ENCODE measurements around the gene SUDS3. TPM values are rescaled to one million over a fixed set of nuclear protein-coding genes. Genes with fewer than 3 reads are reported as not detected.

SUDS3 gene
- total and polyA plus RNA-seq, 2 experiments from 2014 or later, result 53.0 to 77.1 TPM

DNA sequence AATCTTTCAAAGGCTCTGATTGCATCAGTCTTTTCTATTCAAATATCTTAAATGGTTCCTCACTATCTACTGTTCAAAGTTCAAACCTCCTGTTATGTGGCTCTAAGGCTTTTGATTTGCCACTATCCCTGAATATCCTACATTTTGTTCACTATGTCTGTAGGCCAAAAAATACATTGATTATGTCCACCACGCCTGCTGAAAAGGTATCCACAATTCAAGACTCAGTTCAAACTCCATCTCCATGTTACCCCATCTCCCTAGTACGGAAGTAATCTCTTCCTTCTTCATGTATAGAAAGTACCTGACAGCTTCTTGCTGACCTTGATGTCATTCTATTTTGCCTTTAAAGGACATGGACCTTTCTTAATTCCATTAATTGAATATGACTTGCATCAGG, 28.4 kb upstream of the SUDS3 start (continued):
- TF ChIP-seq ZNF462 (CRISPR knock-in tag; IDR thresholded peaks at IDR 0.05) (no peak), JUNB (IDR thresholded peaks at IDR 0.05; ENCODE audit: unreplicated experiment) (no peak), ETS1 (IDR thresholded peaks at IDR 0.05) (no peak), ZNF331 (CRISPR knock-in tag; IDR thresholded peaks at IDR 0.05; ENCODE audit: low read depth) (no peak)

- Histone ChIP-seq H3K4me3 (no peak overlapping the region), H3K27ac (ENCODE audit: low read depth) (no peak overlapping the region), H3K79me2 (replicated peaks; ENCODE audit: insufficient read depth) (no peaks in the 10 kb centered on the region), H2AFZ (no peak overlapping the region), H3K4me2 (no peak overlapping the region), H3K9me2 (ENCODE audit: insufficient read depth) (no peaks in the 10 kb centered on the region), H3K27me3 (ENCODE audit: insufficient read depth) (no peaks in the 10 kb centered on the region), H3K4me1 (ENCODE audit: insufficient read depth) (no peaks in the 10 kb centered on the region), H4K20me1 (replicated peaks; ENCODE audit: insufficient read depth) (no peaks in the 10 kb centered on the region), H3F3A (replicated peaks; ENCODE audit: low read depth) (no peaks in the 10 kb centered on the region), H3K36me3 (ENCODE audit: insufficient read depth) (no peaks in the 10 kb centered on the region)
- Mint-ChIP-seq H3K27me3 (ENCODE audit: insufficient read depth, low read depth, poor library complexity) (no peaks in the 10 kb centered on the region), H3K4me3 (no peak overlapping the region), H3K27ac (no peak overlapping the region), H3K9me3 (peaks cover 5% of the 10 kb centered on the region), H3K36me3 (ENCODE audit: low read depth) (peaks cover 6% of the 10 kb centered on the region), H3K4me1 (peaks cover 8% of the 10 kb centered on the region)
- ATAC-seq, result no peak
- no peak for DNase-seq (ENCODE audit: low spot score)
- TF ChIP-seq ZNF331 (CRISPR knock-in tag; IDR thresholded peaks at IDR 0.05; ENCODE audit: low read depth), result no peak
- TF ChIP-seq ZNF462 (CRISPR knock-in tag; IDR thresholded peaks at IDR 0.05), result no peak
- TF ChIP-seq EZH2phosphoT487 (IDR thresholded peaks at IDR 0.05; ENCODE audit: unreplicated experiment), result no peak
- no peak for TF ChIP-seq EZH2 (IDR thresholded peaks at IDR 0.05; ENCODE audit: low read depth, unreplicated experiment)
- TF ChIP-seq STAT1 (IDR thresholded peaks at IDR 0.05; ENCODE audit: unreplicated experiment), result no peak
Measured at GRCh38 chr12:118350908-118351559, 25.3 kb upstream of the SUDS3 start.

Data from GM23338 (cell line).